Endodermal cell (in vitro differentiated cells): ENCODE measurements around the gene LY86. TPM values are rescaled to one million over a fixed set of nuclear protein-coding genes. Genes with fewer than 3 reads are reported as not detected.

ENCODE experiments used
- DNase-seq: peaks from one replicate; pipeline ENCODE4 v3.0.0-alpha.2; 2017
- H3K27ac ChIP-seq: 2 replicates; pipeline ENCODE4 v1.5.1; 2013; ENCODE audit warnings: mild to moderate bottlenecking, low read depth, low read length, moderate library complexity
- H3K27me3 ChIP-seq: 2 replicates; pipeline ENCODE4 v1.6.1; 2013; ENCODE audit warnings: mild to moderate bottlenecking, low read length, moderate library complexity; ENCODE audit not compliant: insufficient read depth, control insufficient read depth, poor library complexity, severe bottlenecking
- H3K36me3 ChIP-seq: 2 replicates; pipeline ENCODE4 v1.7.0; 2013; ENCODE audit warnings: mild to moderate bottlenecking, low read length, moderate library complexity; ENCODE audit not compliant: control insufficient read depth, insufficient read depth
- H3K4me1 ChIP-seq: one replicate; pipeline ENCODE4 v1.7.0; 2013; ENCODE audit warnings: low read length; ENCODE audit not compliant: control insufficient read depth, insufficient read depth
- H3K4me3 ChIP-seq: 2 replicates; pipeline ENCODE4 v1.5.1; 2013; ENCODE audit warnings: mild to moderate bottlenecking, low read length, moderate library complexity
- H3K9ac ChIP-seq: 2 replicates; pipeline ENCODE4 v1.6.1; 2013; ENCODE audit warnings: mild to moderate bottlenecking, low read length, moderate library complexity; ENCODE audit not compliant: poor library complexity, severe bottlenecking; ENCODE audit errors: extremely low read depth
- H3K9me3 ChIP-seq: 2 replicates; pipeline ENCODE4 v1.6.1; 2013; ENCODE audit warnings: mild to moderate bottlenecking, low read length, moderate library complexity; ENCODE audit not compliant: control insufficient read depth
- H3K27ac Mint-ChIP-seq: 2 replicates; pipeline ENCODE4 v1.8.0; 2020; ENCODE audit warnings: mixed read lengths
- H3K27me3 Mint-ChIP-seq: 2 replicates; pipeline ENCODE4 v1.8.0; 2021; ENCODE audit warnings: mild to moderate bottlenecking, mixed read lengths; ENCODE audit not compliant: insufficient read depth
- H3K36me3 Mint-ChIP-seq: 2 replicates; pipeline ENCODE4 v1.8.0; 2020; ENCODE audit warnings: low read depth, mixed read lengths
- H3K4me1 Mint-ChIP-seq: 2 replicates; pipeline ENCODE4 v1.8.0; 2020; ENCODE audit warnings: mixed read lengths
- H3K4me3 Mint-ChIP-seq: 2 replicates; pipeline ENCODE4 v1.8.0; 2020; ENCODE audit warnings: mild to moderate bottlenecking, moderate library complexity, mixed read lengths
- H3K9me3 Mint-ChIP-seq: 2 replicates; pipeline ENCODE4 v1.8.0; 2020; ENCODE audit warnings: mild to moderate bottlenecking, mixed read lengths
- WGBS, 2 experiments: methylation state at CpG; one replicate each; pipeline versions ENCODE4 v1.1.5 to v1.1.7; 2013; ENCODE audit warnings: missing lambda C conversion rate in 2 of 2, mixed read lengths in 1 of 2; ENCODE audit not compliant: insufficient coverage in 1 of 2, insufficient read length in 1 of 2; 5-methylcytosine and 5-hydroxymethylcytosine counted together
- total RNA-seq, 2 donors: library from RNA; stranded (reverse); fragmentation: NEBNext Ultra II Directional in 1 of 2; extraction: Animal tissue kit (Norgen Biotek cat#: 25700) in 1 of 2; gene quantifications; 2 replicates in 1 of 2; 3 replicates in 1 of 2; pipeline ENCODE4 v1.2.1, GENCODE V29; 2021
- TF ChIP-seq, protein P1 (sequence below): fragments of 200-600 bp; sonication (generic); conservative IDR thresholded peaks from 2 replicates; pipeline ENCODE4 v1.5.0; 2021; ENCODE audit warnings: antibody characterized with exemption, mild to moderate bottlenecking

Gene LY86
- total RNA-seq, 2 donors from 2014 or later: not detected

DNA sequence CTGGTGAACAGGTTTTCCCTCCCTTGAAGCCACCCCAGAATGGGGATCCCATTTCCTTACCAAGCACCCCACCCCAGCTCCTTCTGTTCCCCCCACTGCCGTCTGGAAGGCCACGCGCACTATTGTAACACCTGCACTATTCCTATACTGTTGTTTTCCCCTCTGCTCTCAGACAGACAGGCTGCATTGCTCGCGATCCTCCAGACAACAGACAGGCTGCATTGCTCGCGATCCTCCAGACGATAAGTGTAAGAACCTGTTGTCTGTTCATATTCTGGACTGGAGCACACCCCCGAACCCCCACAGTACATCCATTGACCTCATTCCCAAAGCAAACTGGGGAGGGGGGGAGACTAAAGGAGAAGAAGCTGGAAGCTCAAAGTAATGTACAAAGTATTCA lies 72.7 kb downstream of the LY86 start:
- Mint-ChIP-seq H3K9me3 (peaks cover 6% of the 10 kb centered on the region), H3K27ac (no peak overlapping the region)

DNA sequence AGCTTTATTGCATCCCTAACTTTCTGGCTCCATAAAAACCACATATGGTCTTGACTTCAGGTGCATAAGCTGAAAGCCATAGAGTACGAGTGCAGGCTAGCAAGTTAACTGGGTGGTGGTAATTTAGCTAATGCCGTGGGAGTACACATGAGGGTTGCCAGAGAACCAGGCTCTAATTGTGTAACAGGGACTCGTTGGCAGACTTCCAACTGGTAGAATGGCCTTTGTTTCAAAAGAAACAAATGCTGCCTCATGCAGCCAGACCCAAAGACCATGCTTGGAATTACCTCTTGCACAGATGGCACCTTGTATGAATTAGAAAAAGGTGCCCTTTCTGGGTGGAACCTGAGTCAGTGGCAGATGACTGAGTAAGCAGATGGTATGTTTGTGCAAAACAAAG lies 73.2 kb downstream of the LY86 start:
- Mint-ChIP-seq H3K4me3 (no peak overlapping the region), H3K9me3 (peaks cover 6% of the 10 kb centered on the region), H3K27ac (no peak overlapping the region), H3K4me1 (peaks cover 4% of the 10 kb centered on the region), H3K36me3 (no peaks in the 10 kb centered on the region), H3K27me3 (peaks cover 2% of the 10 kb centered on the region)
- WGBS, 2 experiments: 84 to 94% methylated on average over 3 of the region's 3 CpGs
- no peak overlapping the region for H3K9ac ChIP-seq
- H3K9me3 ChIP-seq: peaks cover 7% of the 10 kb centered on the region
- H3K4me3 ChIP-seq: no peak overlapping the region
- no peaks in the 10 kb centered on the region for H3K27me3 ChIP-seq
- DNase-seq: no peak
- no peaks in the 10 kb centered on the region for H3K4me1 ChIP-seq
- no peaks in the 10 kb centered on the region for H3K36me3 ChIP-seq
- no peak overlapping the region for H3K27ac ChIP-seq
- TF ChIP-seq, protein P1, sequence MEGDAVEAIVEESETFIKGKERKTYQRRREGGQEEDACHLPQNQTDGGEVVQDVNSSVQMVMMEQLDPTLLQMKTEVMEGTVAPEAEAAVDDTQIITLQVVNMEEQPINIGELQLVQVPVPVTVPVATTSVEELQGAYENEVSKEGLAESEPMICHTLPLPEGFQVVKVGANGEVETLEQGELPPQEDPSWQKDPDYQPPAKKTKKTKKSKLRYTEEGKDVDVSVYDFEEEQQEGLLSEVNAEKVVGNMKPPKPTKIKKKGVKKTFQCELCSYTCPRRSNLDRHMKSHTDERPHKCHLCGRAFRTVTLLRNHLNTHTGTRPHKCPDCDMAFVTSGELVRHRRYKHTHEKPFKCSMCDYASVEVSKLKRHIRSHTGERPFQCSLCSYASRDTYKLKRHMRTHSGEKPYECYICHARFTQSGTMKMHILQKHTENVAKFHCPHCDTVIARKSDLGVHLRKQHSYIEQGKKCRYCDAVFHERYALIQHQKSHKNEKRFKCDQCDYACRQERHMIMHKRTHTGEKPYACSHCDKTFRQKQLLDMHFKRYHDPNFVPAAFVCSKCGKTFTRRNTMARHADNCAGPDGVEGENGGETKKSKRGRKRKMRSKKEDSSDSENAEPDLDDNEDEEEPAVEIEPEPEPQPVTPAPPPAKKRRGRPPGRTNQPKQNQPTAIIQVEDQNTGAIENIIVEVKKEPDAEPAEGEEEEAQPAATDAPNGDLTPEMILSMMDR: no peak

More for the DNA sequence above, 72.7 kb downstream of the LY86 start:
- Histone ChIP-seq H3K4me3 (no peak overlapping the region), H3K9ac (no peak overlapping the region), H3K27ac (no peak overlapping the region), H3K36me3 (no peaks in the 10 kb centered on the region), H3K9me3 (peaks cover 7% of the 10 kb centered on the region), H3K27me3 (no peaks in the 10 kb centered on the region), H3K4me1 (no peaks in the 10 kb centered on the region)
- no peak for DNase-seq
- TF ChIP-seq, protein P1: no peak
- H3K36me3 Mint-ChIP-seq: no peaks in the 10 kb centered on the region
- no peak overlapping the region for H3K4me3 Mint-ChIP-seq
- 93 to 95% methylated on average over 5 to 9 of the region's 9 CpGs for WGBS, 2 experiments
- peaks cover 2% of the 10 kb centered on the region for H3K27me3 Mint-ChIP-seq
- H3K4me1 Mint-ChIP-seq: peaks cover 4% of the 10 kb centered on the region

DNA sequence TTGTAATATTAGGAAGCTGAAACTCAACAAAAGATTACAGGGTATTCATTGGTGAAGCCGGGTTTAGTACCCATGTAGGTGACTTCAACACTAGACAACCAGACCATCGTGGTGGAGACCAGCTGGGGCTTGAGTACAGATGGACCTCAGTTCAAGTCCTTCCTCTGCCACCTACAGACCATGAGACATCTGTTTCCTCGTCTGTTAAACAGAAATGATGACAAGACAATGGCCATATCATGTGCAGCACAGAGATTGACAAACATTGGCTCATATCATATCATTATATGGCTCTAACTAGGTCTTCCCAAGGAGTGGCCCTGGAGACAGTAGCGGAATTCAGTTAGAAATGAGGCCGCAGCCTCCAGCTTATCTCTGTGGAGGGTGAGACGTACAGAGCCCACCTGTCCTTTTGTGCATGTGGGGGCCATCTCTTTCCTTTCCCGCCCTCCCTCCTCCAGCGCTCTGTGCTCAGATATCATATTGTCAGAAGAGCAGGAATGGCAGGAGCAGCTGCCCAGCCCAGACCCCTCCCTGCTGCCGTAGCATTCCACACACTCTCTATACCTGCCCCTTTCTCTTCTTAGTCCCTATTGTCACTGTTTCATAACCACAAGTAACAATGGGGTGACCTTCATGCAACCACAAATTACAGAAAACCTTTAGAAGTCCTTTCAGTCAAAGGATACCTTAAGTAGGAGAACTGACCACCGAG lies 75.1 kb downstream of the LY86 start:
- no peak overlapping the region for H3K4me3 Mint-ChIP-seq
- H3K27me3 Mint-ChIP-seq: peaks cover 2% of the 10 kb centered on the region
- Histone ChIP-seq H3K36me3 (no peaks in the 10 kb centered on the region), H3K9me3 (no peaks in the 10 kb centered on the region), H3K4me3 (no peak overlapping the region), H3K4me1 (no peaks in the 10 kb centered on the region), H3K27ac (no peak overlapping the region), H3K9ac (no peak overlapping the region), H3K27me3 (no peaks in the 10 kb centered on the region)
- TF ChIP-seq, protein P1: no peak
- H3K27ac Mint-ChIP-seq: no peak overlapping the region
- no peaks in the 10 kb centered on the region for H3K36me3 Mint-ChIP-seq
- peaks cover 4% of the 10 kb centered on the region for H3K4me1 Mint-ChIP-seq
- no peaks in the 10 kb centered on the region for H3K9me3 Mint-ChIP-seq
- DNase-seq: no peak
- 96 to 100% methylated on average over 6 to 10 of the region's 10 CpGs for WGBS, 2 experiments
